ENCODE data around the gene WBP2. TPM values are rescaled to one million over a fixed set of nuclear protein-coding genes. Genes with fewer than 3 reads are reported as not detected.

The WBP2 gene
- total RNA-seq, 1 experiment from 2014 or later, result 51.8 TPM

GRCh38 chr17:75825149-75825552, 30.0 kb downstream of the WBP2 start:
- intact Hi-C loops (cut with micrococcal nuclease), result no loop called here
- Histone ChIP-seq H3K79me2 (ENCODE audit: low read length) (no peaks in the 10 kb centered on the region), H3K27me3 (ENCODE audit: low read length) (no peaks in the 10 kb centered on the region), H3K36me3 (ENCODE audit: low read depth, low read length) (peaks cover 15% of the 10 kb centered on the region; the same call in 1 of the 2 replicates), H3K9me3 (ENCODE audit: low read length) (no peaks in the 10 kb centered on the region), H3K4me2 (ENCODE audit: low read length) (no peak overlapping the region), H3K9ac (ENCODE audit: low read length) (no peak overlapping the region), H2AFZ (ENCODE audit: low read length) (no peak overlapping the region), H3K9me2 (replicated peaks; ENCODE audit: low read length) (no peaks in the 10 kb centered on the region), H4K20me1 (ENCODE audit: low read length) (no peaks in the 10 kb centered on the region), H3F3A (ENCODE audit: low read length, unreplicated experiment) (no peaks in the 10 kb centered on the region), H3K4me3 (ENCODE audit: low read length) (no peak overlapping the region), H3K27ac (ENCODE audit: low read length) (no peak overlapping the region), H3K4me1 (ENCODE audit: insufficient read depth, low read length) (no peaks in the 10 kb centered on the region)
- POLR2A ChIA-PET (ENCODE audit: unreplicated experiment), result interaction anchor here (1.1 kb wide), 1 partner anchor 45 kb away, joined by 3 read pairs; a partner anchor contains a TSS
- DNase-seq (no peak), ATAC-seq (no peak)
- CTCF ChIA-PET, result interaction anchor here (0.6 kb wide), 1 partner anchor 29 kb away, joined by 4 read pairs; no protein-coding TSS in a partner anchor
- TF ChIP-seq EZH2phosphoT487 (IDR thresholded peaks at IDR 0.05; ENCODE audit: borderline replicate concordance, low read length), result no peak
- TF ChIP-seq EZH2 (IDR thresholded peaks at IDR 0.05; ENCODE audit: low read length, unreplicated experiment), result no peak
- TF ChIP-seq CTCF (conservative IDR thresholded peaks at IDR 0.05; ENCODE audit: low read depth, low read length), result no peak
- BruUV-seq (replicated peaks), result no TSS peak

GRCh38 chr17:75824666-75825065, 30.5 kb downstream of the WBP2 start:
- no peaks in the 10 kb centered on the region for H3K9me3 ChIP-seq (ENCODE audit: low read length)
- H3K27ac ChIP-seq (ENCODE audit: low read length), result no peak overlapping the region
- H3K4me1 ChIP-seq (ENCODE audit: insufficient read depth, low read length), result no peaks in the 10 kb centered on the region
- no peak overlapping the region for H2AFZ ChIP-seq (ENCODE audit: low read length)
- no peak overlapping the region for H3K9ac ChIP-seq (ENCODE audit: low read length)
- H3K4me2 ChIP-seq (ENCODE audit: low read length), result no peak overlapping the region
- no peaks in the 10 kb centered on the region for H3K9me2 ChIP-seq (replicated peaks; ENCODE audit: low read length)
- no peak overlapping the region for H3K4me3 ChIP-seq (ENCODE audit: low read length)
- ChIA-PET POLR2A (ENCODE audit: unreplicated experiment) (interaction anchor here (1.1 kb wide), 1 partner anchor 45 kb away, joined by 3 read pairs; a partner anchor contains a TSS), CTCF (interaction anchor here (0.6 kb wide), 1 partner anchor 28 kb away, joined by 4 read pairs; no protein-coding TSS in a partner anchor)
- ATAC-seq (no peak), DNase-seq (no peak)
- no peaks in the 10 kb centered on the region for H3F3A ChIP-seq (ENCODE audit: low read length, unreplicated experiment)
- H4K20me1 ChIP-seq (ENCODE audit: low read length), result no peaks in the 10 kb centered on the region
- BruUV-seq (replicated peaks), result no TSS peak
- H3K79me2 ChIP-seq (ENCODE audit: low read length), result no peaks in the 10 kb centered on the region
- peaks cover 11% of the 10 kb centered on the region; the same call in 1 of the 2 replicates for H3K36me3 ChIP-seq (ENCODE audit: low read depth, low read length)
- TF ChIP-seq EZH2 (IDR thresholded peaks at IDR 0.05; ENCODE audit: low read length, unreplicated experiment) (no peak), EZH2phosphoT487 (IDR thresholded peaks at IDR 0.05; ENCODE audit: borderline replicate concordance, low read length) (no peak), CTCF (conservative IDR thresholded peaks at IDR 0.05; ENCODE audit: low read depth, low read length) (no peak)
- H3K27me3 ChIP-seq (ENCODE audit: low read length), result no peaks in the 10 kb centered on the region
- intact Hi-C loops (cut with micrococcal nuclease), result no loop called here

GRCh38 chr17:75824050-75824552, 31.0 kb downstream of the WBP2 start:
- no peak overlapping the region for H3K4me2 ChIP-seq (ENCODE audit: low read length)
- CTCF ChIA-PET, result no interaction called here
- H4K20me1 ChIP-seq (ENCODE audit: low read length), result no peaks in the 10 kb centered on the region
- H2AFZ ChIP-seq (ENCODE audit: low read length), result no peak overlapping the region
- TF ChIP-seq CTCF (conservative IDR thresholded peaks at IDR 0.05; ENCODE audit: low read depth, low read length) (no peak), EZH2phosphoT487 (IDR thresholded peaks at IDR 0.05; ENCODE audit: borderline replicate concordance, low read length) (no peak), EZH2 (IDR thresholded peaks at IDR 0.05; ENCODE audit: low read length, unreplicated experiment) (no peak)
- H3K9ac ChIP-seq (ENCODE audit: low read length), result no peak overlapping the region
- no peaks in the 10 kb centered on the region for H3K79me2 ChIP-seq (ENCODE audit: low read length)
- H3K27me3 ChIP-seq (ENCODE audit: low read length), result no peaks in the 10 kb centered on the region
- H3K4me3 ChIP-seq (ENCODE audit: low read length), result no peak overlapping the region
- H3K9me3 ChIP-seq (ENCODE audit: low read length), result no peaks in the 10 kb centered on the region
- BruUV-seq (replicated peaks), result no TSS peak
- no peaks in the 10 kb centered on the region for H3K9me2 ChIP-seq (replicated peaks; ENCODE audit: low read length)
- POLR2A ChIA-PET (ENCODE audit: unreplicated experiment), result interaction anchor here (1.1 kb wide), 1 partner anchor 44 kb away, joined by 3 read pairs; a partner anchor contains a TSS
- no peak for ATAC-seq
- intact Hi-C loops (cut with micrococcal nuclease), result no loop called here
- H3K27ac ChIP-seq (ENCODE audit: low read length), result no peak overlapping the region
- no peak for DNase-seq
- H3F3A ChIP-seq (ENCODE audit: low read length, unreplicated experiment), result no peaks in the 10 kb centered on the region
- H3K36me3 ChIP-seq (ENCODE audit: low read depth, low read length), result peaks cover 10% of the 10 kb centered on the region; the same call in 1 of the 2 replicates
- H3K4me1 ChIP-seq (ENCODE audit: insufficient read depth, low read length), result no peaks in the 10 kb centered on the region
